ENCODE data around the gene SCMH1. TPM values are rescaled to one million over a fixed set of nuclear protein-coding genes. Genes with fewer than 3 reads are reported as not detected.

SCMH1 gene
- total RNA-seq, 1 donor from 2014 or later, result 51.3 TPM

GRCh38 chr1:41174170-41174569 lies 67.9 kb downstream of the SCMH1 start:
- Mint-ChIP-seq H3K27me3 (ENCODE audit: unreplicated experiment) (peaks cover 4% of the 10 kb centered on the region), H3K4me1 (ENCODE audit: unreplicated experiment) (no peaks in the 10 kb centered on the region), H3K36me3 (ENCODE audit: low read depth, unreplicated experiment) (peaks cover 50% of the 10 kb centered on the region), H3K27ac (ENCODE audit: unreplicated experiment) (no peak overlapping the region), H3K9me3 (ENCODE audit: unreplicated experiment) (no peaks in the 10 kb centered on the region), H3K4me3 (ENCODE audit: unreplicated experiment) (no peak overlapping the region)
- DNase-seq (ENCODE audit: low spot score), result no peak
- TF ChIP-seq CTCF (IDR thresholded peaks at IDR 0.05; ENCODE audit: unreplicated experiment), result no peak

DNA sequence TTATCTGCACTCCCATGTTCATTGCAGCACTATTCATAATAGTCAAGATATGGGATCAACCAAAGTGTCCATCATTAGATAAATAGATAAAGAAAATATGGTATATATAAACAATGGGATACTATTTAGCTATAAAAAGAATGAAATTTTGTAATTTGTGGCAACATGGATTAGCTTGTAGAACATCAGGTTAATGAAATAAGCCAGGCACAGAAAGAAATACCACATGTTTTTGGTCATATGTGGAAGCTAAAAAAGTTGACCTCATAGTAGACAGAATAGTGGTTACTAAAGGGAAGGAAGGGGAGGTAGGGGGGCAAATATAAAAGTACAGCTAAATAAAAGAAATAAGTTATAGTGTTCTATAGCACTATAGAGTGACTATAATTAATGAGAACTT lies 68.5 kb downstream of the SCMH1 start:
- peaks cover 2% of the 10 kb centered on the region for H3K9me3 Mint-ChIP-seq (ENCODE audit: unreplicated experiment)

DNA sequence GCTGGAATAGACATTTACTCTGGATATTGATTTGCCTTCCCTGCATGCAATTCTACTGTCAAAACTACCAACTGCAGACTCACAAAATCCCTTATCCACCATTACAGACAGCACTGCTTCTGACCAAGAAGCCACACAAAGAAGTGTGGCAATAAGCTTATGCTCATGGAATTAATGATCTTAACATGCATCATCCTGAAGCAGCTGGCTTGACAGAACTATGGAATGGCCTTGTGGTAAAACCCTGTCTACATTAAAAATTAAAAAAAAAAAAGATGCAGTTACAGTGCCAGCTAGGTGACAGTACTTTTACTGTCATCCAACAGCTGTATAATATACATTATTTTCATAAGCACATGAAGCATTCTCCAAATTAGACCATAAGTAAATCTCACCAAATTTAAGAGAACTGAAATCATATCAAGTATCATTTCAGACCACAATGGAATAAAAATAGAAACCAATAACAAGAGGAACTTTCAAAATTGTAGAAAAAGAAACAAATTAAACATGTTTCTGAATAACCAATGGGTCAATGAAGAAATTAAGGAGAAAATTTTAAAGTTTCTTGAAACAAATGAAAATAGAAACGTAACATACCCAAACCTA lies 70.7 kb downstream of the SCMH1 start:
- peaks cover 54% of the 10 kb centered on the region for H3K36me3 Mint-ChIP-seq (ENCODE audit: low read depth, unreplicated experiment)
- no peak overlapping the region for H3K4me3 Mint-ChIP-seq (ENCODE audit: unreplicated experiment)
- H3K27me3 Mint-ChIP-seq (ENCODE audit: unreplicated experiment), result peaks cover 2% of the 10 kb centered on the region
- H3K27ac Mint-ChIP-seq (ENCODE audit: unreplicated experiment), result no peak overlapping the region
- H3K9me3 Mint-ChIP-seq (ENCODE audit: unreplicated experiment), result peaks cover 16% of the 10 kb centered on the region
- DNase-seq (ENCODE audit: low spot score), result no peak
- no peak for TF ChIP-seq CTCF (IDR thresholded peaks at IDR 0.05; ENCODE audit: unreplicated experiment)
- H3K4me1 Mint-ChIP-seq (ENCODE audit: unreplicated experiment), result no peaks in the 10 kb centered on the region

More for the DNA sequence above, 68.5 kb downstream of the SCMH1 start:
- Mint-ChIP-seq H3K27me3 (ENCODE audit: unreplicated experiment) (peaks cover 2% of the 10 kb centered on the region), H3K4me1 (ENCODE audit: unreplicated experiment) (no peaks in the 10 kb centered on the region), H3K4me3 (ENCODE audit: unreplicated experiment) (no peak overlapping the region), H3K36me3 (ENCODE audit: low read depth, unreplicated experiment) (peaks cover 50% of the 10 kb centered on the region), H3K27ac (ENCODE audit: unreplicated experiment) (no peak overlapping the region)
- no peak for DNase-seq (ENCODE audit: low spot score)
- no peak for TF ChIP-seq CTCF (IDR thresholded peaks at IDR 0.05; ENCODE audit: unreplicated experiment)

GRCh38 chr1:41169799-41170180 lies 72.3 kb downstream of the SCMH1 start:
- TF ChIP-seq CTCF (IDR thresholded peaks at IDR 0.05; ENCODE audit: unreplicated experiment), result no peak
- Mint-ChIP-seq H3K9me3 (ENCODE audit: unreplicated experiment) (peaks cover 16% of the 10 kb centered on the region), H3K4me1 (ENCODE audit: unreplicated experiment) (no peaks in the 10 kb centered on the region), H3K27ac (ENCODE audit: unreplicated experiment) (no peak overlapping the region), H3K27me3 (ENCODE audit: unreplicated experiment) (peaks cover 2% of the 10 kb centered on the region), H3K4me3 (ENCODE audit: unreplicated experiment) (no peak overlapping the region), H3K36me3 (ENCODE audit: low read depth, unreplicated experiment) (peaks cover 38% of the 10 kb centered on the region)
- no peak for DNase-seq (ENCODE audit: low spot score)

DNA sequence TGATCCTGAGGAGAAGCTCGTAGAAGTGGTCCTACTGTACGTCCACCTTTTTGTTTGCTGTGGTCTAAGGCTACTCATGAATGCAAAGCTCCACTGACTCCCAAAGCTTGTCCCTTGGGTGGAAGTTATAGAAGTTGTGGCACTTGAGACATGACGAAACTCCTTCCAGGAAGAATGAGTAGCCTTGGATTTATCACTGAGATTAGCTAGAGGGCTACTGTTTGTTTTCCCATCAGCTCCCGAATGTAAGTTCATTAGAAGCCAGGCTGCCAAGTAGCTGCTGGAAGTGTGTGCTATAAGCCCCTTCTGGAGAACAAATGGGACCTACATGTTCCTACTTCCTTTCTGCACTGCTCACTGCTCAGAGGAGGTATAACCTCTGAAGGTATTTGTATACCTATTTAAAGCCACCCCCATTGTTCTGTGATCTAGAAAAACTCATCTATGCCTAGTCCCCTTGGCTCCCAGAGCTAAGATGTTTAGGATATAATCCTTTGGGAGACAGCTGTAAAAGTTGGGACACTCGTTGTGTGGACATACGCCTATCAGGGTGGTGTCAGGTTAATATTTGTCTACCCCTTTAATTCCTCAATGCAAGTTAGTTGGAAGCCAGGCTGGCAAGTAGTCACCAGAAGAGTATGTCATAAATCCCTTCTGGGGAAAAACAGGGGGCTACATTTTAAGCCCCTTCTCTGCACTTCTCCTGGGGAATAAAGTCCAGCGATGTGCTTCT lies 72.9 kb downstream of the SCMH1 start:
- DNase-seq (ENCODE audit: low spot score), result no peak
- Mint-ChIP-seq H3K4me3 (ENCODE audit: unreplicated experiment) (no peak overlapping the region), H3K36me3 (ENCODE audit: low read depth, unreplicated experiment) (peaks cover 35% of the 10 kb centered on the region), H3K9me3 (ENCODE audit: unreplicated experiment) (peaks cover 16% of the 10 kb centered on the region), H3K4me1 (ENCODE audit: unreplicated experiment) (no peaks in the 10 kb centered on the region), H3K27me3 (ENCODE audit: unreplicated experiment) (peaks cover 2% of the 10 kb centered on the region), H3K27ac (ENCODE audit: unreplicated experiment) (no peak overlapping the region)
- TF ChIP-seq CTCF (IDR thresholded peaks at IDR 0.05; ENCODE audit: unreplicated experiment), result no peak

Data from endothelial cell (in vitro differentiated cells).